Kasumi-1 (cell line): Measurements from ENCODE around the gene FANCC.
A peak's percentile ranks its signal among the peaks of the same experiment; 100 is the strongest.

Source experiments
- DNase-seq, 2 experiments: peaks; one replicate each; lab custom pipeline; 2025; lab: John Stamatoyannopoulos, UW

FANCC gene

DNA sequence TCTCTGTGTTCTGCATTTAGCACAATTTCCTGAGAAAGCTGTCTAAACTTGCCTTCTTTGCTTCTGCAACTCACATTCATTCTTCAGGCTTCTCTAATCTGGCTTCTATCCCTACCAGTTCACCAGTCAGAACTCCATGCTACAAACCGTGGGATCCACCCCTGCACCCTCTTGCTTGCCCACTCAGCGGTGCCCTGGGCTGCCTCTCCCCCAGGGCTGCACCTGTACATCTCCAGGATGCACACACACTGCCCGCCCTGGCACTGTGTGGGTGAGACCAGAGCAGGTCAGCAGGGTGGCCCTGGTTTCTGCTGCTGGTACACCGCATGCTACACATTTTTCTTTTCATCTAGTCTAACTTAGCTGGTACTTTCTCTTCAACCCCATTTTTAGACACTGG lies 127.1 kb downstream of the FANCC start:
- no peak for DNase-seq

DNA sequence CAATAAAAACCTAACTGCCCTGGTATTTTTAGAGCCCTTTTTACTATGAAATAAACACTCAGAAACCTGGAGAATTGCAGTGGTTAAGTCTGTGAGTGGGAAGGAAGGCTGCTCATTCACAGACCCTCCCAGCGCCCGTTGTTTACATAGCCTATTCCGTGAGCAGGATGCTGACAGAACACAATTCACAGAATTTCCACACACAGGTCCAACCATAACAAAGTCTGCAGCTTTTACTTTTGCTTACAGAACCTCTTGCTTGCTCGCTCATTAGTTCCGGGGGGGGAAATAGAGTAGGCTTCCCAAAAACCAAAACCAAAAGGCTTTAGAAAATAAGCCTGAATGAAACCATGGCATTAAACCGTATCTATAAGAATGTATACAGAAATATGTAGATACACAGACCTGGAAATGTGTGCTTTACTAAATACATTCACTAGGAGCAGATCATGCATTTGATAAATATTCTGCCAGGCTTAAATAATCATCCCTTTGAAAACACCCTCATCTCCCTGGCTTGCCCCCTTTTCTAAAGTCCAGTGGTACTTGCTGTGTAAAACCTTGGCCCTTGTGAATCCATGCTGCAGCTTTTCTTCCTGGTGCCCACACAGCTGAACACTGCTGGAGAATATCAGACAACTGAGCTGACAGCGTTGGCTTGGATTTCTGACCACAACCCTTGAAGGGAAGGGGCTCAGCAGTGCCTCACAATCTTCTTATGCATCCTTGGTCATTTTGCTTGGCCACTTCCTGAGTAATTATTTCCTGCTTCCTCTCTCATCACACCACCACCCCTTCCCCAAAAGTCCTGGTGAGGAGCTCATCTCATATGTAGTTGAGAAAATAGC lies 128.0 kb downstream of the FANCC start:
- peak; percentile 22 to 36 for DNase-seq

DNA sequence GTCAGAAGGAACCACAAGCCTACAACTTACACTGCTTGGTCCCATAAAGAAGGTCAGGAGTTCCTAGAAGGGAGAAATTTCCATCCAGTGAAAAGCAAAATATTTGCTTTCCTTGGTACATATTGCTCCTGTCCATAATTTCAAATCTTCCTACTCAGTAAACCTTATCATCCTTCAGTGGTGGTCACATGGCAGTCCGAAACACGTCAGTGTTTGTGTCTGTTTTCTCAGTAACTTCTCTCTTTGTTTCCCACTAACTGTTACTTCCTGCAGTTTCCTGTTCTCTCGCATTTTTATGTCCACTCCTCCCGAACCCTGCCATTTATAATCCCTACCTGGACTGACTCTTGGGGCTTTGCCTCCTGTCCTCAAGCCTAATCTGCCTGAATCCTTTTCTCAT lies 129.1 kb downstream of the FANCC start:
- DNase-seq: peak; percentile 15 to 30

DNA sequence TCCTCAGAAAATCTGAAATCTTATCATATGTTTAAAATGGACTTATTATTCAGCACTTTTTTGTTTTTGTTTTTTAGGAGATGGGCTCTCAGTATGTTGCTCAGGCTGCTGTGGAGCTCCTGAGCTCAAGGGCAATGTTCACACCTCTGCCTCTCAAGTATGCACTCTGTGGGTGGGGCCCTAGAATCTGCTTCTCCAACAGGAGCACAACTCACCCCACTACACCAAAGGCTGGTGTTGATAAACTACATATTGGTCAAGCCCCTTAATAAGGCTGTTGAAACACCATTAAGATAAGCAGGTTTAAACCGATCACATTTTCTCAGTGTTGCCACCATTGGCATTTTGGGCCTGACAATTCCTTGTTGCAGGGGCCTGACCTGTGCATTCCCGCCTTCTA lies 131.6 kb downstream of the FANCC start:
- DNase-seq: no peak

DNA sequence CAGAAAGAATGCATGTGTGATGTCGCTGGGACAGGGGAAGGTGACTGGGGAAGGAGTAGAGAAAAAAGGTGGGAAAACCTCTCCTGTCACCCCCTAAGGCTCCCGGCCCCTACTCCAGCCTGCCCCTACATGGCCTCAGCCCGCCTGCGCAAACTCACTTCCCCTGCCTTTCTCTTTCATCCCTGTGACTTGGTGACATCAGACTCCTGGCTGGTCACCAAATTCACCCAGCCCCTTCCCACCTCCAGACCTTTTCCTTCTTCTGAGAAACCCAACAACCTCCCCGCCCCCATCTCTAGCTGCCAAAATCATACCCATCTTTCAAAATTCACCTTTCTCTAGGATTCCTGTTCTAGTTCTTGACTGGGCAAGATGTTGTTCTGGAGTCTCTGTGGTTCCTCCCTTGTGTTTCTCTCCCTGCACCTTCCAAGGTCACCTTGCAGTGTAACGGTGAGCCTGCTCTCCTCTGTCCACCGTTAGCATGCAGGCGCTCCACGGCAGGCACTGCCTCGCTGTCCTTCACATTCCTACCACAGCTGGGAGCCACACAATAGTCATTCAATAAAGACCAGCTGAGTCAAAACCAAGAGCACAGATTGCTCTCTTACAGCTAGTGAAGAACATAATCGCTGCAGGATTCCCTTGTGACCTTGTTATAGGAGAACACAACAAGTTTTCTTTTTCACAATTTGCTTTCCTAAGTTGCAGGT lies 134.5 kb downstream of the FANCC start:
- DNase-seq: no peak

DNA sequence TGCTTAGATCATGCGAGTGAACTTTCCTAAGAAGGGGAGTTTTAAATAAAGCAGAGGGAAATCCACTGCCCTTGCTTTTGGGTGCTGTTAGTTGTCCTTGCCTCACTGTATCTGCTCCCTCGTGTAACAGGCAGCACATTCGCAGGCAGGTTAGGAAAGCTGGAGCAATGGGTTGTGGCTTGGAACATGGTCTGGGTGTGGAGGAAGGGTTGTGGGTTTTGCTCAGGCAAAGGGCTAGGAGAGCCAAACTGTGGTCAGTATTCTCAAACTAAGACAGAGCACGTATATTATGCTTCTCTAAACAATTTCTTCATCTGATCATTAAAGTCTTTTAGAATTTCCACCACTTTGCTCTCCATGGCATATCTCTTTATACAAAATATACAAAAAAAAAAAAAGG lies 135.7 kb downstream of the FANCC start:
- no peak for DNase-seq

DNA sequence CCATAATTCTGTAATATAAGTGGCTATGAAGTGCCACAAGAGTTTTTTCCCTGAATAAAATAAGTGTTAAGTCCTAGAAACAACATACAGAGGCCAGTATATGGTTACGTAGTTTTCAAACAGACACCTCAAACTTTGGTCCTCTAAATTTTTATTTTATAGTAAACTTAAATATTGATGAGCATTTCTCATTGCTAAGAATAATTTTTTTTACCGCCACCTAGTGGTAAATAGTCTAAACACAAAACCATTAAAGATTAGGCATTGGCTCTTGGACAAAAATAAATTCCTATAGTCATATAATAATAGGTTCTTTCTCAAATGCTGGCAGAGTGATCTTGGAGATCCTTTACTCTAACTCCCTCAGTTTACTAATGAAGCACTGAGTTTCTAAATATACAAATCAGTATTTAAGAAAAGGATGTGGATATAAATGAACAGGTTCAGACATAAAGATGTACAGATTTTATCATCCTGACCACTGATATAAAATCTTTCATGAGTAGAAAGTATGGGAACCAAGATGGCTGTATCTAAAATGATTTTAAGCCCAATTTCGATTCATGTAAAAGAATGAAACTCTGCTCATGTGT lies 136.2 kb downstream of the FANCC start:
- DNase-seq: peak; percentile 12

DNA sequence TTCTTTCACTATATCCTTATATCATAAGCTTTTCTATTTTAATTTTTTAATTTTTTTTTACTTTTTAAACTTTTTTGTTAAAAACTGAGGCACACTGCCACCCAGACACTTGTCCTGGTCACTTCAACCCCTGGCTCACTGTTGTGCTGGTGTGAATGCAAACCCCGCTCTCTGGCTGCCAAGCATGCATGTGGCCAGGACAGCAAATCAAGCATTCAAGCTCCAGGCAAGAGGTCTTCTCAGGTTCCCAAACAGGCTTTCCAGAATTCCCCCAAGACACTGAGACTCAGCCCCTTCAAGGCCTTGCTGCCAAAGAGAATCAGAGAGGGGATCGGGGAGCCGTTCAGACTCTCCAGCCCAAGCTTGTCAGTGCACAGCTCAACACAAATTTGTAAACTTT lies 139.9 kb downstream of the FANCC start:
- no peak for DNase-seq

DNA sequence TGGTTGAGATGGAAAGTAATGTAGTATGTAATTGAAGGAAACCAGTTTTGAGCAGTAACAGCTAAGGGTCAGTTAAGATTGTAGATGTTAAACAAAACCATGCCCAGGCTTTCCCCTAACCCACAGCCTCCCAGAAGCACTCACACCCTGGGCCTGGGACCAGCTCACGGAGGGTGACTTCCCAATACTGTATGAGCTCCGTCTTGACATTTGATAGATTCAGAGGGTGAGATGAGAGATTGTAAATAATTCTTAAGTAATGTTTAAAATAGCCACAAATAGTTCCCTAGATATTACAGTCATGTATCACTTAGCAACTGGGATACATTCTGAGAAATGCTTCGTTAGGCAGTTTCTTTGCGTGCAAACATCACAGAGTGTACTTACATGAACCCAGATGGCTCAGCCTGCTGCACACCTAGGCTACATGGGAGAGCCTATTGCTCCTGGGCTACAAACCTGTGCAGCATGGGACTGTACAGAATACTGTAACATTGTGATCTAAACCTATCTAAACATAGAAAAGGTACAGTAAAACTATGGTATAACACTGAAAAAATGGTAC lies 140.7 kb downstream of the FANCC start:
- no peak for DNase-seq

DNA sequence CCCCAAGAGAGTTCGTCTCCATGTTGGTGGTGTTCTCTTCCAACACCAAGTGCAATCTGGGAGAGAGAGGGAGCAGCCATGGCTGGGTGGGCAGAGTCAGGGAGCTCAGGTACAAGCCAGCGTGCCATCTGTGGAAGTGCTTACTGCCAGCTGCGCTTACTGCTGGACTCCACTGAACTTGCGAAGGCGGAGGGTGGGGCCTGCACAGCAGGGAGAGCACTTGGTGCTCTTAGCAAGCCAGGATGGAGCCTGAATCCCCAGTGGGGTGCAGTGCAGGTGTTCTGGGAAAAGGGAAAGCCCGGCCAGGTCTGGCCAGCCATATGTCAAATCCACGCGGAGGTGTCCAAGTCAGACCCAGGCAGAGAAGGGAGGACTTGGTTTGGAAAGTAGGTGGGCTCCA lies 142.0 kb downstream of the FANCC start:
- no peak for DNase-seq

DNA sequence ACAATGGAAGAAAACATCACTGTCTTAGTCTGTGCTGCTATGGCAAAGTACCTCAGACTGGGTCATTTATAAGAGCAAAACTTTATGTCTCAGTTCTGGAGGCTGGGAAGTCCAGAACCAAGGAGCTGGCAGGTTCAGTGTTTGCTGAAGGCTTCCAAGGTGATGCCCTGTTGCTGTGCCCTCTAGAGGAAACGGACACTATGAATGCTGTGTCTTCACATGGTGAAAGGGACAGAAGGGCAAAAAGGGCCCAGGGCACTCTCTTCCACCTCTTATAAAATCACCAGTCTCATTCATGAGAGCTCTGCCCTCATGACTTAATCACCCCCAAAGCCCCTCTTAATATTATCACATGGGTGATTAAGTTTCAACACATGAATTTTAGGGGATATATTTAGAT lies 143.5 kb downstream of the FANCC start:
- no peak for DNase-seq

DNA sequence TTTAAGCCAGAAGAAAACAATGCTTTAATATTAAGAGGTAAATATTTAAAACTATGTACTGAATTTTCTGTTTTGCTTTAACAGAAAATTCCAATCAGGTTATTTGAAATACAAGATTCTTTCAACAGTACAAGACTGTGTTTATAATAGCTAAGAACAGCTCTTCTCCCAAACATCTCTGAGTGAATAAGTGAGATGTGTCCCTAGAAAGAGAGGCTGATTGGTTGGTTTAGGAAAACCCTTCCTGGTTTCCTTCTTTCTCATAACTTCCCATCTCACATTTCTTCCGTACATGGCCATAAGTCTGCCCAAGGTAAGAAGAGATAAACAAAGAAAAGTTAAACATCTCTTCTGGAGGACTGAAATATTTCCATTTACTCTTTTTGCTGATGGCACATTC lies 145.9 kb downstream of the FANCC start:
- DNase-seq: no peak

DNA sequence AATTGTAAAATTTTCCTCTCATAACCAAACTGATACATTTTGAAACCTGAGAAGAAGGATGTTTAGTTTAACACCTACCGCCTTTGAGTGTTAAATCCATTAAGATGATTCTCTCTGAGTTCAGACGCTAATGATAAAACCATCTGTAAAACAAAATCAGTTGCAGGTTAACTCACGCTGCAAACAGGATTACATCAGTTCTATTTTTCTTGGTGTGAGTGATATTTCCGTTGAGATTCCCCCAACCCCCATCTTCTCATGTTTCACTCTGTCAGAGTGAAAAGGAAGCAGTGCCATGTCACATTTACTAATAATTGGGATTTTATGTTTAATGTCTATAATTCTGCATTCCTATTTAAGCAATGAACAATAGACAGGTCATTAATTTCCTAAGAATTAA lies 146.5 kb downstream of the FANCC start:
- peak in 1 of 2 experiments; percentile 7 for DNase-seq

DNA sequence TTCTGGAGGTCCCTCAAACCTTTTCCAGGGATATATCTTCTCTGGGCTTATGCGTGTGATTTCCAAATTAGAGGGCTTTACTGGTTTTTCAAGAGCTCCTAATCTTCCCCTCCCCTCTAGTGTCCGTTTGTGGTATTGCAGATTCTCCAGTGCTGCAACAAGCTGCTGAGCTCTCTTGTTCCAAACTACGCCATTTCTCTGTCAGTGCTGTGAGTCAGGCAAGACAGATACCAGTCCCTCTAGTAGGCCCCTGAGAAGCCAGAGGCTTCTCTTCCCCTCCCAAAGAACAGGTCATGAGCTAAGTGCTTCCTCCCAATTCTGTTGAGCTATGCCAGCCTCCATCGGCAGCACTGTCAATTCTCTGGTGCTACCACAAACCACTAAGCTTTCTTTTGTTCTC lies 149.5 kb downstream of the FANCC start:
- DNase-seq: peak; percentile 74 to 76

DNA sequence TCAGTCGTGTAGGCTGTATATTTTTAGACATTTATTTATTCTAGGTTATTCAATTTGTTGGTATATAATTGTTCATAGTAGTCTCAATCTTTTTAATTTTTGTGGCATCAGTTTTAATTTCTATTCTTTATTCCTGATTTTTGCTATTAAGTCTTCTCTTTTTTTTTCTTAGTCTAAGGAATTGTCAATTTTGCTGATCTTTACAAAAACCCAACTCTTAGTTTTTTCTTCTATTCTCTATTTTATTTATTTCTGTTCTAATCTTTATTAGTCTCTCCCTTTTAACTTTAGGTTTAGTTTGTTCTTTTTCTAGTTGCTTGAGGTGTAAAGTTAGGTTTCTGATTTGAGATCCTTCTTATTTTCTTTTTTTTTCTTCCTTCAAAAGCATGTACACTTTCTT lies 152.5 kb downstream of the FANCC start:
- no peak for DNase-seq

DNA sequence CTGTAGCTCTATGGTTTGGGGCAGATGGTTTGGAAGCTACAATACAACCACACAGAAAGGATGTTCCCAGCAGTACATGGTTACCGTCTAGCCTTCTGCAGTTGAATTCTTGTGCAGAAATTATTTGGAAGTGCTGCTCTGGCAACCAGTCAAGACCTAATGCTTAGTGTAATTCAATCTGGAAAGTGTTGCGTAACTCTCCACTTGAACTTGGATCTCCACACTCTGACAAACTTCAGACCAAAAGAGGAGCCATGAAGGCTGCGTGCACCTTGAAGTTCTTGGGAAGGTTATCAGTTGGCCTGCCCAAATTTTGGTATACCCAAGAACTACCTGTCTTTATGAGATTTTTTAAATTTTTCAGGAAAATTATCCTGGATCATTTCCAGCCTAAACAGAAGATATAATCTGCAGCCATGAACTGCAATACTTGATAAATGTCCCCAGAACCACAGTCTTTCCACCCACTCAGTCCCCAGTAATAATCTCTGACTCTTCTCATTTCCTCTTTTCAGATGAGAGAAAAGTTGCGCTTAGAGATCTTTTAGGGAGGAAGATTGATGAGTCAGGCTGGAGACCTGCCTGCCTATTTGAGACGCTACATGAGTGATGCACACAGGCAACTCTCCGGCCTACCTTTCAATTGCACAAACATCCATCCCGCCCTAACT lies 159.9 kb downstream of the FANCC start:
- DNase-seq: peak; percentile 7 to 22

DNA sequence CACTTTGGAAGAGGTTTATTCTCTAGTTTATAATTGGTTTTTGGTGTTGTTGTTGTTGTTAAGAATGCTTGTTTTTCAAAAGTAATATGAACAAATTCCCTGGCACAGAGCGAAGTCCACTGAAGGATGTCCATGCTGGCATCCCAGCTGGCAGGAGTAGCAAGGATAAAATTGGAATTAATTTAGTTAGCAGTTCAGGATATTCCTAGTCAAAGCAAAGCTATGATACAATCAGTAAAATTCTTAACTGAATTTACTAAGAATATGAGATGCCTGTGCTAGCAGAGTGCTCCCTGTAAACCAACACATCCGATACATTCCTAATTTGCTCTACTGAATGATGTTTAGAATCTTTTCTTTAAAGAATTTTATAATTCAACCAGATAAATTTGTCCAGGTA lies 161.4 kb downstream of the FANCC start:
- no peak for DNase-seq

DNA sequence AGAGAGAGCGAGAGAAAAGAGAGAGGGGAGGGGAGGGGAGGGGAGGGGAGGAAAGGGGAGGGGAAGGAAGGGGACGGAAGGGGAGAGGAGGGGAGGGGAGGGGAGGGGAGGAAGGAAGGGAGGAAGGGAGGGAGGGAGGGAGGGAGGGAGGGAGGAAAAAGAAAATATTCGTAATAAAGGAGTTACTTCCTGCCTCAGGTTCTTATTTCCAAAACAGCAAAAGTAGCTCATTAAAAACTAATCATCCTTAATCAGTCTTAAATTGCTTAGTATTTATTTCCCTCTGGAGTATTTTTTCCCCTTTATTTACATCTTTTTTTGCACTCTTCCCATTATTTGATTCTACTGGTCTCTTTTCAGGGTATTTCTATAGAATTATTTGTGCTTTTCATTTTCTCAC lies 162.3 kb downstream of the FANCC start:
- no peak for DNase-seq

DNA sequence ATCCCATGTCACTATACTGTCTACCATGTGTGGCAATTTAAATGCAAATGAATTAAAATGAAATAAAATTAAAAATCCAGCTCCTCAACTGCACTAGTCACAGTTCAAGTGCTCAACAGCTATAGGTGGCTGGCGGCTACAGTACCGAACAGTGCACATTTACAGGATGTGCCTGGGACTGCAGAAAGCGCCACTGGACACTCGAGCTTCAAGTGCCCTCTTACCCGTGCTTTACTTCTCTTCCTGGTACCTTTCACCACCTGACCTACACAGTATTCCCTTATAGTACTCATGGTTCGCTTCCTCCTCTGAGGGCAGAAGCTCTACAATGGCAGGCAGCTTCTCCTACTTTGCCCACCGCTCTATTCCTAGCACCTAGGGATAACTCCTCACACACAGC lies 166.6 kb downstream of the FANCC start:
- no peak for DNase-seq

DNA sequence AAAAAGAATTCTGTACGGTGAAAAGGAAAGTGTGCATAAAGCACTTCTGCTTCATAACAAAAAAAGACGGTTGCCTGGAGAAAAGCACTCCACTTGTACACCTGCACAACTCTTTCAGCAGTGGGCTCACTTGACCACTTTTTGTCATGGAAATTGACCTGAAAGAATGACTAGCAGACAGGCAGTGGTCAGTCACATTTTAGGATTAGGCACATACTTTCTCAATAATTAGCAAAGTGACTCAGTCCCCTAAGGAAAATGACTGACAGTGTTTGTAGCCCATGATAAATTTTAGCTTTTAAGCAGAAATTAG lies 169.3 kb downstream of the FANCC start:
- DNase-seq: no peak

DNA sequence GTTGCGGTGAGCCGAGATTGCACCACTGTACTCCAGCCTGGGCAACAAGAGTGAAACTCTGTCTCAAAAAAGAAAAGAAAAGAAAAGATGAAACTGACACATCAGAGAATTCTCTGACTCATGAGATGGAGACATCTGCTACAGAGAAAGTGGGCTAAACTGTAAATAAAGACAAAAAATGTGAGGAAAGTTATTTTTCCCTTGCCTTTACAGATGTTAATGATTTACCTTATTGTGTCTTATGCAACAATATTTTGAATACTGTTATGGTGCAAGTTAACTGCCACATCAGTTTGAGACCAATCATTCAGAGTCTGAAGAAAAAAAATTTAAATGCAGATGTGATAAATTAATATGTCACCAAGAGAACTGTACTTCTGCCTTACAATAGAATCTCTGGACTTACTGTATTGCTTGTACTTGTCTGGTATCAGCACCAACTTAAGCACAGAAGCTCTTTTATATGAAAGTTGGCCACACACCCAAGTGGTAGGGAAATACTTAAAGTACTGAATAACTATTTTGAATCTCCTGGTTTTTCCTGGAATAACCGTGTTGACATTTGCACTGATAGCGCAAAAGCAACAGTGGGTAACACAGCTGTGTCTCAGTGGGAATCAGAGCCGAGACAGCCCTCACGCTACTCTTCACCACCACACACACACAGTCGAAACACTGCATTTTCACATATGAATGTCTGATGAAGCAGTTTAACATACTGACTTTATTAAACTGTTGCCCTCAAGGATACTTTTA lies 169.9 kb downstream of the FANCC start:
- no peak for DNase-seq
